Measurements from ENCODE around the gene ENSA.

DNA sequence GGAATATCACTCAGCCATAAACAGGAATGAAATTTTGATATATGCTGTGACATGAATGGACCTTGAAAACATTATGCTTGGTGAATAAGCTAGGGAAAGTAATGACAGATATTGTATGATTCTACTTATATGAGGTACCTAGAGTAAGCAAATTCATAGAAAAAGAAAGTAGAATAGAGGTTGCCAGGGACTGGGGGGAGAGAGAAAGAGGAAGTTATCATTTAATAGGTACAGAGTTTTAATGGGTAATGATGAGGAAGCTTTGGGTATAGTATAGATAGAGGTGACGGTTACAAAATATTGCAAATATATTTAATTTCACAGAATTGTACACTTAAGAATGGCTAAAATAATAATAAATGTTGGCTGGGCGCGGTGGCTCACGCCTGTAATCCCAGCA is 31.2 kb upstream of the ENSA start:
- TF ChIP-seq, protein P1, sequence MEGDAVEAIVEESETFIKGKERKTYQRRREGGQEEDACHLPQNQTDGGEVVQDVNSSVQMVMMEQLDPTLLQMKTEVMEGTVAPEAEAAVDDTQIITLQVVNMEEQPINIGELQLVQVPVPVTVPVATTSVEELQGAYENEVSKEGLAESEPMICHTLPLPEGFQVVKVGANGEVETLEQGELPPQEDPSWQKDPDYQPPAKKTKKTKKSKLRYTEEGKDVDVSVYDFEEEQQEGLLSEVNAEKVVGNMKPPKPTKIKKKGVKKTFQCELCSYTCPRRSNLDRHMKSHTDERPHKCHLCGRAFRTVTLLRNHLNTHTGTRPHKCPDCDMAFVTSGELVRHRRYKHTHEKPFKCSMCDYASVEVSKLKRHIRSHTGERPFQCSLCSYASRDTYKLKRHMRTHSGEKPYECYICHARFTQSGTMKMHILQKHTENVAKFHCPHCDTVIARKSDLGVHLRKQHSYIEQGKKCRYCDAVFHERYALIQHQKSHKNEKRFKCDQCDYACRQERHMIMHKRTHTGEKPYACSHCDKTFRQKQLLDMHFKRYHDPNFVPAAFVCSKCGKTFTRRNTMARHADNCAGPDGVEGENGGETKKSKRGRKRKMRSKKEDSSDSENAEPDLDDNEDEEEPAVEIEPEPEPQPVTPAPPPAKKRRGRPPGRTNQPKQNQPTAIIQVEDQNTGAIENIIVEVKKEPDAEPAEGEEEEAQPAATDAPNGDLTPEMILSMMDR (IDR thresholded peaks at IDR 0.05) = no peak
- no peak for TF ChIP-seq POLR2A (IDR thresholded peaks at IDR 0.05)

Data from right lobe of liver (tissue), 4 donors.